Lower leg skin (tissue), 3 donors: ENCODE results near the gene MPL.

ENCODE experiments used
- CTCF ChIP-seq, 3 donors: fragments of 450-650 bp; IDR thresholded peaks; one replicate each; pipeline ENCODE4 v1.5.1; 2016; ENCODE audit warnings: antibody characterized with exemption in 3 of 3, mild to moderate bottlenecking in 3 of 3, moderate library complexity in 2 of 3
- POLR2A ChIP-seq, 2 donors: fragments of 450-650 bp; IDR thresholded peaks; one replicate each; pipeline ENCODE4 v1.6.1; 2016 to 2017; ENCODE audit warnings: antibody characterized with exemption in 2 of 2, mild to moderate bottlenecking in 1 of 2, moderate library complexity in 1 of 2

GRCh38 chr1:43396059-43396458 is 58.4 kb downstream of the MPL start:
- TF ChIP-seq CTCF (IDR thresholded peaks at IDR 0.05) = no peak
- no peak for TF ChIP-seq POLR2A (IDR thresholded peaks at IDR 0.05)
